ENCODE measurements around the gene NEDD4.
"Not testable (repeated sequence)": the region's sequence is repeated elsewhere in the genome, so short reads cannot be mapped to it uniquely, and the experiment has no call there.

NEDD4 gene

GRCh38 chr15:55954862-55955605, 38.4 kb downstream of the NEDD4 start:
- DNase-seq (ENCODE audit: low spot score) = no peak

- DNase-seq (ENCODE audit: low spot score) = not testable (repeated sequence)
Measured at GRCh38 chr15:55952501-55953274, 40.7 kb downstream of the NEDD4 start.

GRCh38 chr15:55944606-55945005, 48.8 kb downstream of the NEDD4 start:
- not testable (repeated sequence) for DNase-seq (ENCODE audit: low spot score)

DNA sequence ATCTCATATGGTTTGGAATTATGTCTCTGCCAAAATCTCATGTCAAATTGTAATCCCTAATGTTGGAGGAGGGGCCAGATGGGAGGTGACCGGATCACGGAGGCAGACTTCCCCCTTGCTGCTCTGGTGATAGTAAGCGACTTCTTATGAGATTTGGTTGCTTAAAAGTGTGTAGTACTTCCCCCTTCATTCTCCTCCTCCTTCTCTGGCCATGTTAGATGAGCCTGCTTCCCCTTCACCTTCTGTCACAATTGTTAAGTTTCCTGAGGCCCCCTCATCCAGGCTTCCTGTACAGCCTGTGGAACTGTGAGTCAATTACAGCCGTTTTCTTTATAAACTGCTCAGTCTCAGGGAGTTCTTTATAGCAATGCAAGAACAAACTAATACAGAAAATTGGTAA, 51.1 kb downstream of the NEDD4 start:
- DNase-seq (ENCODE audit: low spot score) = no peak

DNA sequence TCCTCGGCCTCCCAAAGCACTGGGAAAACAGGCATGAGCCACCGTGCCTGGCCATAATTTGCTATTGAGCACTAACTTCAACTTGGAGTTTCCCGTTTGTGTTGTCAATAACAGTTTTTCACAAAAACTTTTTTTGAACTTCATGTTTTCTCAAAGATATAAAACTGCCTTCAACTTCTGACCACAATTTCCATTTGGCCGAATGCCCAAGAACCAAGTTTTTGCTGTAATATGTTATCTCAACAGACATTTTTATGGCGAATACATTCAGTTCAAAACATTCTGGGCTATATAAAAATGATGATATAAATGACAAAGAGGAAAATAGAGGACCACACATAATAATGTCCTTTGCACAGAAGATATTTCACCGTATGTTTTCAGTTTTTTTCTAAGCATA, 56.4 kb downstream of the NEDD4 start:
- no peak for DNase-seq (ENCODE audit: low spot score)

- no peak for DNase-seq (ENCODE audit: low spot score)
Measured at GRCh38 chr15:55928955-55929354, 64.5 kb downstream of the NEDD4 start.

GRCh38 chr15:55921744-55922143, 71.7 kb downstream of the NEDD4 start:
- no peak for DNase-seq (ENCODE audit: low spot score)

DNA sequence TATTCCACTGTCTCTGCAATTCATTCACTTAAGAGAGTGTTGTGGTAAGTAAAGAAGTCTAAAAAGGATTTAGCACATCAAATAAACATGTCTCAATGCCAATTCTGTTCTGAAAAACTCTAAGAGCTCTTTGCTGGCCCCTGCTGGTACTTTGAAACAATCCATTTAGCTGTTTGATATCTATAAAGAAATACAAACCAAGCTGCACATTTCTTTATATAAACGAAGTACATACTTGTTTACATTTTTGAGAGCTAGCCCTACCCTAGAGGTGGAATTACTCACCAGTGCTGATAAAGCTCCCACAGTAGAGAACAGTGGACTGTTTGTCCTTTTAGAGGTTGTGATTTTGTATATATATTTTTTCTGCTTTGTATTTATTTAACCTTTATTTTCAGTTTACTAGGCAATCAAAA, 75.5 kb downstream of the NEDD4 start:
- peak; percentile 59 for DNase-seq (ENCODE audit: low spot score)

DNA sequence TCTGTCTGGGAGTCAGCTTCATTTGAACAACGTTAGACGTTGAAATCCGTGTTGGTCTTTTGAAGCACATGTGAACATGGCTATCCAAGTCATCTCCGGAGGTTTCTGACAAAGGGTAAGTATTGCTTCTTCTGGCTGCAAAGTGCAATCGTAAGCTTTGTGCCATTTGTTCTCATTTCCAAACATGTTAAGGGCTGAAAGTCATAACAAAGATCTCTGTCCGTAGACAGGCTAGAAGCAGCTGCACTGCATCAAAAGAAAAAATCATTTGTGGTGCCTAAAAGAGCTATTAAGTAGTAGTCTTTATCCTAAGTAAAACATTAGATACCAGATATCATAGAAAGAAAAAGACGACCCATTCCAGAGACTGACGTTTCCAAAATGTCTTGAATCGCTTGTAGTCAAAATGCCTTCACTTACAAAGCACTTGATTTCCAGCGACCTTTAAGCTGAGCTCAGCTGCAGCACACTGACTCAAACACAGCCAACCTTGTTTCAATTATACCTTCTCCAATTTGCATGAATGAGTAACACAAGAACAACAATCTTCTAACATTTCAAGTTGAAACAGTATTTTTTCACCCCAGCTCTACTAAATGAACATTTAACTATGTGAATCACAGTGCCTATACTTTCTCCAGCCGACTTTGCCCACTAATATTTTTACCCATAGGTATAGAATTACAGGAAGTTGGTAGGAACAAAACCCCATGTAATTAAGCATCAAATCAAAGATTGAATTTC, 76.6 kb downstream of the NEDD4 start:
- no peak for DNase-seq (ENCODE audit: low spot score)

DNA sequence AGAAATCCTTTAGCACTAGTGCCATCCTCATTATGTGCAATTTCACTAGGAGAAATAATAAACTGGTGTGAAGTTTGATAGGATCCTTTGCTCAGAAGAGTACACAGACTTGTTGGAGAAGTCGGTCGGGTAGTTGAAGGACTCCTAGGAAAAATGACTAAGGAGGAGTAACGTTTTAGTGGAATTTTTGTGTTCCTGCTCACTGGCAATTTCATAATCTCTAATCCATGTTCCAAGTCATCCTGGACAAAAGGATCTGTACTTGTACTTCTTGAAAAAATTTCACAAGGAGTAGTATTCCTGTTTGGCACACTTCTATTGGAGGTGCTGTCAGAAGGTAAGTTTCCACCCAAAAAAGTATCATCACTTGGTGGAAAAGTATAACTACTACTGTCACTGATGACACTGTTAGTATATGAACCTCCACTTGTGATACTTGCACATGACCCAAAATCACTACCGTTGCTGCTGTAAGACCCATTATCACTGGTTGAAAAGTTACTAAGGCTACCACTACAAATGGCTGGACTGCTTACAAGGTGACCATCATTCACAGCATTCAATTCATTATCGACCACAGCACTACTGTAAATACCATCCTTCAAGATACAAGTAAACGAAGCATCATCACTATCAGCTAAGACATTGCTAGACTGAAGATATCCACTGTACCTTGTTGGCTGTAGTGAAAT, 77.4 kb downstream of the NEDD4 start:
- no peak for DNase-seq (ENCODE audit: low spot score)

- no peak for DNase-seq (ENCODE audit: low spot score)
Measured at GRCh38 chr15:55915221-55915620, 78.2 kb downstream of the NEDD4 start.

- no peak for DNase-seq (ENCODE audit: low spot score)
Measured at GRCh38 chr15:55914446-55914845, 79.0 kb downstream of the NEDD4 start.

DNA sequence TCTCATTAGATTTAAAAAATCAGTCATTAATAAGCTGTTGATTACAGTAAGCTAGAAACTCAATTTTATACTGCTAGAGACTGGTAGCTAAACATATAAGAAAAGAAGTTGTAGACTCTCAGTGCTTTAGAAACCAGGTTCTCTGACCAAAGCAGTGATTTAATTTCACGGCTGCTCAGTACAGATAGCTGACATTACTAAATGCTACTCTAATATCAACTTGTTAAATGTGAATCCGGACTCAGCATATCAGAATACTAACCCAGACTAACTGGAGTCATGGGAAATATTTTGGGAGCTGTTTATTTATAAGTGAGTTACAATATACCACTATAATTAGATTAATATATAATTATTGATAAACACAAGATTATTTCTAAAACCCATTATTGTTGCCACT, 80.4 kb downstream of the NEDD4 start:
- DNase-seq (ENCODE audit: low spot score) = no peak

- no peak for DNase-seq (ENCODE audit: low spot score)
Measured at GRCh38 chr15:55909036-55909811, 84.2 kb downstream of the NEDD4 start.

DNA sequence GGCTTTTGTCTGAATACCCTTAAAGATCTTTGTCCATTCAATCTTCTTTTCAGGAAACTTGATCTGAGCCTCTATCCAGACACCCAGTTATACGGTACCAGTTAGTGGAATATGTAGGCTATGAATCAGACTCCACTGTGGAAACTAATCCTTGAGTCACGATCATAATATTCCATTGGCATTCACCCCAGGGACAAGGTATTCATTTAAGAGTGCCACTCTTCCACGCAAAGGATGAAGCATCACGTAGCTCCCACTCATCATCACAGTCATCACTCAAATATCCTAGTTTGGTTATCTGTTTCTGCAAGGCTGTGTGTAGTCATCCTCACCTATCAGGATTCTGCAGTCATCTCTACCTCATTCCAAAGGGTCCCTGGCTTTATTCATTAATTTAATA, 85.6 kb downstream of the NEDD4 start:
- peak; percentile 71 for DNase-seq (ENCODE audit: low spot score)

DNA sequence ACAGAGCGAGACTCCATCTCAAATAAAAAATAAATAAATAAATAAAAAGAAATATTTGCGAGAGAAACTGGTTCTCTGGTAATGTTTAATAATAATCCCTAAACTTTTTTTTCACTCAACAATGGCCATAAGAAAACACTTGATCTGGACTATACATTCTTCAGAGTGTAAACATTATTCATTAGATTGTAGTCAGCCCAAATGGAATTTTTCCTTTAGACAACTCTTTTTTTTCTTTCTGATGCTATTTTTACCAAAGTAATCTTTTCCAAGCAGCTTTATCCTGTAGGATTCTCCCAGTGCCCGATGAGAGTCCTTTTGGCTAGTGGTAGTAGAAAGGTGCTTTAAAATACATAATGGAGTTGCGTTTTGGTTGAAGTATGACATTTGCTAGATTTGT, 90.4 kb downstream of the NEDD4 start:
- DNase-seq (ENCODE audit: low spot score) = no peak

DNA sequence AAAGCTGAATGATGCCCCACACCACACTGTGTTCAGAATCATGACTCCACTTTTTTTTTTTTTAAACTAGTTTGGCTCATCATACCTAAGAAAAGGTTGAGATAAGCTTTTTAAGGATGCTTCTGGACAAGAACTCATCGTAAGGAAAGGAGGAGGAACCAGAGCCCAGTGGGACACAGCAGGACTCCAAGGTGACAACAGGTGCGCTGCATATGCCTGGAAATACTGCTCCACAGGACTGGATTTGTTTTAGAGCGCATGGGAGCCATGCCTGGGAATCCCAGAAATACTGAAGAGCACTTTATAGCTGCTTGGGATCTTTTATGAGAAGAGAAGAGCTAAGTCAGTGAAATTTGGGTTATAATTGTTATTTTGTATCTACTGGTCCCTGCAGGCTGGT, 93.4 kb downstream of the NEDD4 start:
- DNase-seq (ENCODE audit: low spot score) = no peak

DNA sequence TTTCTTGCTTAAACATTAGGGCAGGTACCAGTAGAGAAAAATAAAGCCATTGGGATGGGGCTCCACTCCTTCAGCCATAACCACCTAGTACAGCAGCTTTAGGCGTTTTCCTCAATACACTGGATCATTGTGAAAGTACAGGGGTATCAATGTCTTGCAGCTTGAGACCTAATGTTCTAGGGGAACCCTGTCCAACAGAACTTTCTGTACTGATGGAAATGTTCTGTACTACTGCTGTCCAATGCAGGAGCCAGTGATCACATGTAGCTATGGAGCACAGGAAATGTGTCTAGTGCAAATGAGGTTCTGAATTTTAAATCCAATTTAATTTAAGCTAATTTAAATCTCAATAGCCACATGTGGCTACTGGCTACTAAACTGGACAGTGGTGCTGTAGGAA, 93.9 kb downstream of the NEDD4 start:
- DNase-seq (ENCODE audit: low spot score) = no peak

DNA sequence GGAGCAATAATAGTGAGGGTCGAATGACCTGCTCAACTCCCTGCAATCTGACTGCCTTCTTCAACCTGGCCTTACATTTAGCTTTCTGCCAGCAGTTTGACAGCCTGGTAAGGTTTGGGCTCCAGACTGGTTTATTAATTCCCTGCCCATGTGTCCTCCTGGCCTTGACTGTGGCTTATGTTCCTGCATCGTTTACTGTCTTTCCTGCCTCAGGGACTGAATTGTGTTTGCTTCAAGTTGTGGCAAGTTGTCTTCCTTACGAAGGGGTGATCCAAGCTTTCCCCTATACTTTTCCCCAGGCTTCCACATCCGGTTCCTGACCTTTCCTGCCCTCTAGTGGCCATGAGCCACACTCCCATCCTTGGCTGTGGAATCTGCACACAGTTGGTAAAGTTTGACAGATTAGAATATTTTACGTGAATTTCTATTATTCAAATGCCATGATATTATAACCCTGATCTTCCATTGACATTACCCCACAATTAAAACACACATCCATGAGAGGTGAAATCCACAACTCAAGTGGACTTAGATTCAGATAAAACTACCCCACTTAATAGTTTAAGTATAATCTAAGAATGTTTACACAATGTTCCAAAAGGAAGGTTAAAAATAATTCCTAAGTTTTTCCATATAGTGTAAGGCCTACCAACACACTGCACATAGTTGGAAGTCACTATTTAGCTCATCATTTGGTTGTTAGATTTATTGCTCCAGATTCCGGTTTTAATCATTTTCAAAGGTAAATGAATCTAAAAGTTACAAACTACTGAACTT, 95.7 kb downstream of the NEDD4 start:
- peak; percentile 62 for DNase-seq (ENCODE audit: low spot score)

DNA sequence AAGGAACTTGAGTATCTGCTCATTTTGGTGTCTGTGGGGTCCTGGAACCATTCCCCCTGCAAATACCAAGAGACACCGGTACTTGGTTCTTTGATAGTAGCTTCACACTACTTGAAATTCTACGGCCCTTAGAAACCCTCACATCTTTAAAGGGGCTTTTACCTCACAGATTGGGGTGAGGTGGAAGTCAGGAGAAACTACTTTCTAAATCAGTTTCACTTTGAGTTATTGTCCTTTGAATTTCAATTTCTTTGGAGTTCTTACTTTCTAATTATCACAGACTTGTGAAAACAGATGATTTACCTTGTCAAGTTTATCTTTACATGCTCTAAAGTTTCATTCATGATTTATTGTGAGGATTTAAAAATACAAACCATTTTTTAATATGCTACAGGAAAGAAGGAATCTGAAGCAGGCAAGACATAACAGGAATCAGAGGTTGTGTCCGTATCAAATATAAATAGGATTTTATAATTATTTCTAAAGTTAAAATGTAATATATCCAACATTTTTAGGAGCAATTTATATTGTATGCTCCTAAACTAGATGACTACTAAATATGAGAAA, 98.9 kb downstream of the NEDD4 start:
- no peak for DNase-seq (ENCODE audit: low spot score)
